Stimulated activated CD8-positive, alpha-beta memory T cell treated with anti-CD3 and anti-CD28 coated beads, Interleukin-4, amount 100 ng/mL, for 4 hours (primary cell): ENCODE results near the gene RIMBP2.
"Not testable (repeated sequence)": the region's sequence is repeated elsewhere in the genome, so short reads cannot be mapped to it uniquely, and the experiment has no call there.

ENCODE experiments used
- DNase-seq, 2 donors: peaks; one replicate each; pipeline ENCODE4 v3.0.0-alpha.2; 2020; ENCODE audit warnings: low read depth in 2 of 2, low spot score in 1 of 2

The RIMBP2 gene

DNA sequence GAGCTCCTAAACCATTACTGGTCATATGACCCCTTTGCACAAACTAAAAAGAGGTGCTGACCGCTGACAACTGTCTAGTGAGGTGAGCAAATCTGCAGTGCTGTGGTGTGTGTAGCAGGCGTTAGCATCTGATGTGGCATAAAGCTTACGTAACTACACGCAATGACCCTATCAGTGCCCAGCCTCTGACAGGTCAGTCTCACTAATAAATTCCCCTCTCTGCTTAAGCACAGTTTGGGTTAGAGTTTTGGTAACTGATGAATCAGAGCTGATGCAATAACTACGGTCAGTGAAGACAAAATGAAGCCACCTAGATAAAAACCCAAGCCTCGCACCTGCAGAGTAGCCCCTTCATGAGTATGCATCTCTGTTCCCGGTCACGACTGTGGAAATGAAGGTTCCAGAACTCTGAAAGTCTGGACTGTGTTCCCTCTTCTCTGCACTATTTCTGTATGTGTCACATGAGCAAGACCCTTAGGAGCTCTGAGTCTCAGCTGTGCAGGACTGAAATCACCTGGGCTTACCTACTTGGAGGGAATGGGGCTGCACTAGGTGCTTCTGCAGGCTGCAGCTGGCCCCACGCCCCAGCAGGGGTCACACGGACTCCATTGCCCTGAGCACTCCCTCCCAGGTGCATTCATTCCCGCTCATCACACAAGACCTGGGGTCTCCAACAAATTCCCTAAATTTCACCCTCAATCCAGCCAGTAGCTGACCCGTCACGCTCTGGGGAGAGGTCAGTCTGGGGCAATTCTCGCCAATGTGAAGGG, 54.4 kb downstream of the RIMBP2 start:
- DNase-seq, result no peak

DNA sequence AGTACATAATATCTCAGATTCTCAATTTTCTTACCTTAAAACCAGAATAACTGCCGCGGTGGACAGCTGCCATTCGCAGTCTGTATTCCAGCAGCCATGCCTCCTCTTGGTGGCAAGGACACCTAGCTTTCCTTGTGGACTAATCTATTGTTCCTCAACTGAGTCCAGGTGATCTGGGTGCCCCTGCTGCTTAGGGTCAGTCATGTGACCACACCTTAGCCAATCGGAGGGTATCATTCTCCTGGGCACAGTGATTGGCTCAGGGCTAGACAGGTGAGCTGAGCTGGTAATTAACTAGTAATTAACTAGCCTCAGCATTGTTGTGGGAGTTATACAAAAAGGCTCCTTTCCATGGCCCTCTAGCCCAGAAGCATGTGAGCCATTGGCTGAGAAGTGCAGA, 55.0 kb downstream of the RIMBP2 start:
- no peak for DNase-seq

DNA sequence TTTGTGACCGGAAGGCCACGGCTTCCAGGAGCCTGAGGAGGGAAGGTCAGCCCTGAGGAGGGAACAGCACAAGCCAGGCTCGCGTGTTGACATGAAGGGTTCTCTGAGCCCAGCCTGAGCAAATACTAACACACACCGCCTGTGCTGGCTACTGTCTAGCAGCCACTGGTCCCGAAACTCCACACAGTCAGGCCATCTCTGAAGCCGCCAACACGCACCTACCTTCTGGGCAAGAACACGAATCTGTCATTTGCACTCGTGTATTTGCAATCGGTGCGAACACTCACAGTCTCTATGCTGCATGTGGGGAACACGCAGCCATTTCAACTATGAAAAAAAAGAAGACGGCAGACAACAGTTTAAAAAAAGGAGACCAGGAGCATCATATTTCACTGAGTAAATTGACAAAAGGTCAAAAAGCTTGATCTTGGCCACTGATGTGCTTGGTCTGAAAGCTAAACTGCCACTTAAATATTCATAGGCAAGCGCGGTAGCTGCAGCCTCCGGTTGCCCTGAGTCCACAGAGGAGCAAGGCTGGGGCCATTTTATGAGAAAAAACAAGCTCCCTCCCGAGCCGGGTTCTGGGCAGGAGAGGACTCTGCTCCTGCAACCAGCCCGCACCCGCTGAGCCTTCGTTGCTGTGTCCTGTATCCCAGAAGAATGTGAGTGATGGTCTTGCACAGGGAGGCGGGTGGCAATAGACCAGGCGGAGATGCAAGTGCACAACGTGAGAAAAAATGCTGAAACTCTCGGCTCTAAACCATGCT, 57.8 kb downstream of the RIMBP2 start:
- DNase-seq, result no peak

DNA sequence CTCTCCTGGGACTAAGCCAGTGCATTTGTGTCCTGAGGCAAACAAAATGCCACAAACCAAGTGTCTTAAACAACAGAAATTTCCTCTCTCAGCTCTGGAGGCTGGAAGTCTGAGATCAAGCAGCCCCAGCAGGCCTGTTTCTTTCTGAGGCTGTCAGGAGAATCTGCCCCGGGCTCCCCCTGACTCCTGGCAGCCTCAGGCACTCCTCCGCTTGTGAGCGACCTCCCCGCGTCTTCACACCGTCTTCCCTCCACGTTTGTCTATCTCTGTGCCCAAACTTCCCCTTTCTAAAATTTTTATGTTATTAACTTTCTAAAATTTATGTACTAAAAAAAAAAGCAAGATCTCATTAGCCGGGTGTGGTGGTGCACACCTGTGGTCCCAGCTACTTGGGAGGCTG, 59.7 kb downstream of the RIMBP2 start:
- no peak for DNase-seq

DNA sequence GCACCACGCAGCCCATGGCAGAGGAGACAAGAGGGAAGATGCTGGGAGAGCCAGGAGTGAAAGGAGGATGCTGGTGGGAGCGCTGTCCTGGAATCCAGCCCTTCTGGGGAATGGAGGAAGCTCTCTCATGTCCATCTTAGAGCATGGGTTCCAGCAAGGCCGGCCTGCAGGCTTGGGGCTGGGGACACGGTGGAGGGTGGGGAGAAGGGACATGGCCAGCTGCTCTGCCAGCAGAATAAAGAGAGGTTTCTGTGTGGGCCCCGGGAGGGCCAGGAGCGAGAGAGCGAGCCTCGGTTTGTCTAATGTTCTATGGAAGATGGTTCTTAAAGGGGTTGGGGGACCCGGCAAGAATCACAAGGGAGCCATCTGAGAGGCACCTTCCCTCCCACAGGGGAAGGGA, 60.2 kb downstream of the RIMBP2 start:
- DNase-seq, result no peak

DNA sequence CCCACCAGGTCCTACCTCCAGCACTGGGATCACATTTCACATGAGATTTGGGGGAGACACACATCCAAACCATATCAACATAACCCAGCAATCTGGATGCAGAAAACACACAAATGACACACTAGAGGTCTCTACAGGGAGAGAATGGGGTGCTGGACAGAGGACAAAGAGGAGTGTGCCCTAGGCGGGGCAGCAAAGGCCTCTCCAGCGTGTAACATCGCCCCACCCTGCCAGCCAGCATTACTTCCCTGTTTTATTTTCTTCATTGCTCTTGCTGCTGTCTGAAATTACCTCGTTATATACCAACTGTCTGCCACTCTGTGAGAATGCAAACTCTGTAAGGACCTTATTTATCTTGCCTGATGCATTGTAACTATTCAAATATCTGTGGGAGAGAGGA, 61.1 kb downstream of the RIMBP2 start:
- DNase-seq, result no peak

DNA sequence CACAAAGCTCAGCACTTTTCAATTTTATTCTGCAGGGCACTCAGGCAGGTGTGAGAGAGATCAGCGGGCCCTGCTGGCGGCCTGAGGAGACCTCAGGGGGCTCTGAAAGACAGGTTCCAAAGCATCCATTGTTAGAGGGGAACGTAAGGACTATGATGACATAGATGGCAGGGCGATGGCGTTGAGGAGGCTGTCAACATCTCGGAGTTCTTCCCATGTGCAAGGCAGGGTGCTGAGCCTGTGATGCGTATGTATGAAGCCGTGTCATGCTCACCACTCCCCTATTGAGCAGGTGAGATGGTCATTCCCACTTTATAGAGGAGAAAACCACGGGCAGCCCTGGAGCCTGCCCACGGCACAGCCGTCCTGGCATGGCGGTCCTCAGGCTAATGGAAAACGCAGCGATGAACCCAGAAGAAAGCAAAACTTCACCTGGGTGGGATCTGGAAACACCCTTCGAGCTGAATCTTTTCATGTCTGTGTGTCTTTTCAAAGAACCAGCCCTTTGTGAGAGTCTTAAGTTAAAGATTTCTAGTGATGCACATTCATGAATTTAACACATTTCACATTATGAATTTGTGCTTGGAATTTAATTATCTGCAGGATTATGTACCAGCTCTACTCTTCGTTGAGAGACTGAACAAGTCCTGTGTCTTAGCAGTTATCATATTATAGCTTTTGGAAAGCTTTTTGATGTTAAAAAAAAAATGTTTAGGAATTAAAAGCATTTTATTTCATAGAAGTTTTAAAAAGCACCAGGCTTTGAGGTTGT, 64.7 kb downstream of the RIMBP2 start:
- DNase-seq, result no peak

DNA sequence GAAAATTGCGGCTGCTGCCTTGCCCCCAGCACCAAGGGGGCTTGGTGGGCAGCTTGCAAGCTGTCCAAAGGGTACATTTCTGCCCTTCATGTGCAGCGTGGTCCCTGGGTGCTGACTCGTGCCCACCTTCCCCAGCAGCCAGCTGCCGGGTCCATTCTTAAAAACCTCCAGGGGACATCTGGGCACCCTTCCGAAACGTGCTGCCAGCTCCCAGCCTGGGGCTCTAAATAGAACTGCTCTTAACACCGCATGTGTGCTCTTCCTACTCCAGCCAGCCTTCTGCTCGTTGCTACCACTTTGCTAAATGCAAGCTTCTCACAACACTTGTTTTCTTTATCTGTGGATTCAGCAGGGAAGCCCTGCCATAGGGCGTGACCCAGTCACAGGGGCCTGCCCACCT, 66.0 kb downstream of the RIMBP2 start:
- DNase-seq, result no peak

DNA sequence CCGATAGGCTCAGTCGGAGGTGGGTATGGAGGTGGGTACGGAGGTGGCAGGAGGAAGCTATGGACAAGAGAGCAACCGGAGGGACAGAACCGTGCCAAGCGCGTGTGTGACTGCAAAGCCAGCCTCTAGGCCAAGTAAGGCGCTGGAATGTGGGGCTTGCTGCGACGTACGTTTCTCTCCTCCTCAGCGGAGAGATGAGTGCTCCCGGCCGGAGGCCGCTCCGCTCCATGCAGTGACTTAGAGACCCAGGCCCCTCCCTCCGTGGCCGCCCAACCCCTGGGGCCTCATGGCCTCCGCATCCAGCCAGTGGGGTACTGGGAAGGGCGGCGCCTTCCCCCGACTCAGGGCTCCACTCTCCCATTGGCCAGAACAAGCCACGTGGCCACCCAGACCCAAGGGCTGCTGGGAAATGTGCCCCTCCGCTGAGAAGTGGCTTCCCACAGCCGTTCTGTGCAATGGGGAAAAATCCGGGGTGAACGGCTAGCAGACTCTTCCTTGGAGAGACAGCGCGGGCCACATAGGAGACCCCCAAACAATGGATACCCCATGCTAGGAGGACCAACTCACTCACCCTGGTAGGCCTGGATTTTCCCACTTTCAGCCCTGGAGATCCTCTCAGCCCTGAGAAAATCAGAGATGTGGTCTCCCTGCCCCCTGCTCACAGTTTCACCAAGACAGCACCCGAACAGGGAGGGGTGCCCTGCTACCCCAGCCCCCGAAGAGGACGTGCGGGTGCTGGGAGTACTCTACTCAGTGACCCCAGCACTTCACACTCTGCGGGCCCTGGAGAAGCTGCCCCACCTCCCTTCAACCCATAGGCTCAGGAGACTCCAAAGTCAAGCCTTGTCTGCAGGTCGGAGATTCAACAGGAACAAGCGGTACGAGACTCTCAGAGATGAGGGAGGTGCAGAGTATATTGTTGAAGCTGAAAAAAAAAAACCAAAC, 66.7 kb downstream of the RIMBP2 start:
- DNase-seq, result no peak

DNA sequence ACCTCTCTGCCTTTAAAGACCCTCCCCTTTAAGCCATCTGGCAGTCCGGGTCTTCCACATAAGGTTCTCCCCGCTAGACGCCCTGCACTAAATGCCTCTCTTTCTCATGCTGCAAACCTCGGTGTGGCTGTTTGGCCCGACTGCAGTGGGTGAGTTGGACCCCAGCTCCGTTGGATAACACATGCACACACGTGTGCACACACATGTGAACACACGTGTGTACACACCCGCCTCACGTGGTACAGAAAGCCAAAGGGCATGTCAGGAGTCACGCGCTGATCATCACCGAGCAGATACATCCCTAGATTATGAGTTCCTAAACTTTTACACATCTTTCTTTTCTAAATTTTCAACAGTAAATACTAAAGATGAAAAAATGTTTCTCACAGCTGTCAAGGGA, 68.3 kb downstream of the RIMBP2 start:
- DNase-seq, result no peak

DNA sequence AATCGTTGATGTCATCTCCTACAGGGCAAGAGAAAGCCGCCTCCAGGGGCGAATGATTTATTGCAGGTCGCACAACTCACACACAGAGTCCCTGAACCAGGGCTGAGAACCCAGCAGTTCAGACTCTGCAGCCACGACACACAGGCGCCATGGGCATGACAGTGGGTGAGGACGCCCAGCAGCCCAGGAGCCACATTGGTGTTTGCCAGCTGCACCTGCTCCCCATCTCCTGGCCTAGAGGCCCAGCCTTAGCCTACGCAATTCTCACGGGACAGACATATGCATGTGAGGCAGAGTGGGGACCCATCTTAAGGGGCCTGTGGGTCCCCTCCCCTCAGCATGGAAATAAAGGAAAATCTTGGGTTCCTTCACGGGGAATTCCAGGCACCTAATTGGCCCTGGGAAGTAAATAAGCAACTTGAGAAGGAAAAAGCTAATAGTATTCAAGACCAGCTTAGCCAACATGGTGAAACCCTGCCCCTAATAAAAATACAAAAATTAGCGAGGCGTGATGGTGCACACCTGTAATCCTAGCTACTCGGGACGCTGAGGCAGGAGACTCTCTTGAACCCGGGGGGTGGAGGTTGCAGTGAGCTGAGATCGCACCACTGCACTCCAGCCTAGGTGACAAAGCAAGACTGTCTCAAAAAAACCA, 69.3 kb downstream of the RIMBP2 start:
- no peak for DNase-seq

DNA sequence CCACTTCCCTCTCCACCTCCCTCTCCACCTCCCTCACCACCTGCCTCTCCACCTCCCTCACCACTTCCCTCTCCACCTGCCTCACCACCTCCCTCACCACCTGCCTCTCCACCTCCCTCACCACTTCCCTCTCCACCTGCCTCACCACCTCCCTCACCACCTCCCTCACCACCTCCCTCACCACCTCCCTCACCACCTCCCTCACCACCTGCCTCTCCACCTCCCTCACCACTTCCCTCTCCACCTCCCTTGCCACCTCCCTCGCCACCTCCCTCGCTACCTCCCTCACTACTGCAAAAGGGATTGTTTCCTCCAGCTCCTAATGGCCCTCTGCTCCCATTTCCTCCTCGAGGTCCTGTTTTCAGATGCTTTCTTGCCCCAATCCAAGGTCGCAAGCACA, 69.9 kb downstream of the RIMBP2 start:
- not testable (repeated sequence) for DNase-seq

DNA sequence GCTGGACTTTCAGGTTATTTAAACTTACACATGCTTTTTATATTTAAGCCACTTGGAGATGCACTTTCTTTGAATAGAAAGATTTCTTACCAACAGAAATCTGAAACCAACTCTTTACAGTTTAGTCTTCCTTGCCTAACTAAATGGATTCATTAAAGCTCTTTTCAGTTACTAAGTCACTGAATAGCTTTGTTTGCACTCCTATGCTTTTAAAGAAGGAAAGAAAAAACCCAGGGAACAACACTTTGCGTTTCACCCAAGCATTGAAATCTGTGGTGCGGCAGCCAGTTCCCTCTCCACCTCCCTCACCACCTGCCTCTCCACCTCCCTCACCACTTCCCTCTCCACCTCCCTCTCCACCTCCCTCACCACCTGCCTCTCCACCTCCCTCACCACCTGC, 70.3 kb downstream of the RIMBP2 start:
- DNase-seq, result no peak

DNA sequence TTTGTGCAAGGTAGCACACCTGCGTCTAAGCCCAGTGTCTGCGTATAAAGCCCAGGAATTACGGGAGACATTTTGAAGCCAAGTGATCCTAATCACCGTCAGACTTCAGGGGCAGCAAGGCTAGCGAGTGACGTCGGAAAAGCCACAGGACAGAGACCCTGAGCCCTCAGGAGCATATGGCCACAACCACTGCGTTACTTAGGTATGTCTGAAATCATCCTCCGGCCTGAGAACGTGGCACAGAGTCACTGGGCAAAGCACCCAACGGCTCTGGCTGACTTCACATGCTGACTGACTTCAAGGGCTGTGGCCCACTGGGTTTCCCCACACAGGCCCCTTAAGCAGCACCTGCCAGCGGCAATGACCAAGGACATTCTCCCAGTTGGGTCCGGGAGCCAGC, 71.5 kb downstream of the RIMBP2 start:
- DNase-seq, result no peak

DNA sequence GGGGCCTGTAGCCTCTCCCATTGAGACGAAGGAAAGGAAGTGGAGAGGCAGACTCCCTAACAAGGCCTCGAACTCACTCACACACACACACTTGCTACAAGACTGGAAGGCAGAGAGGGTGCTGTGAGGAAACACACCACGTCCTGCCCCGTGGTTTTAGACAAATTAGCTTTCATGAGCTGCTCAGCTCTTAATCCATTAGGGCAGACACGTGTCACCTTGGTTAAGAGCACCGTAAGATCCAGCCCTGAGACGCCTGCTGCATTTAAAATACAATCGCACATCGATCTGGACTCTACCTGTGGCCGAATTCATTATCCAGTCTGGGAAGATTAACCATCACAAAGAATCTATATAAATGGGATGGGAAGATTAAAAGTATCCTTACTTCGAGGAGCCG, 72.0 kb downstream of the RIMBP2 start:
- no peak for DNase-seq

DNA sequence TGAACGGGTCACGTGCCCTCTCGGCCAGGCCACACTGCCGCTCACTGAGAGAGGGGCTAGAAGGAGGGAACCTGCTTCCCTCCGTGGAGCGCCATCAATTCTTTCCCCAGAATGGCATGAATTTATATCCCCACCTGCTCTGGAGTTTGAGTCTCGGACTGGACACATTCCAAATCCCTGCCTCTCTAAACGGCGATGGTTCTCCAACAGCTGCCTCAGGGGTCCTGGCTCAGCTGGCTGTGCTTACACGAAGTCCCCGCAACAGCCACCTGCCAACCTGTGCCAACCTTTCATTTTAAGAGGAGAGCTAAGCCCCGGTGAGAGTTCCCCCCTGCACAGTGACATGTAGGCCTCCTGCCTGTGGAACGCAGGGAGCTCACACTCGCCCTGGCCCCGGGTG, 73.2 kb downstream of the RIMBP2 start:
- no peak for DNase-seq

DNA sequence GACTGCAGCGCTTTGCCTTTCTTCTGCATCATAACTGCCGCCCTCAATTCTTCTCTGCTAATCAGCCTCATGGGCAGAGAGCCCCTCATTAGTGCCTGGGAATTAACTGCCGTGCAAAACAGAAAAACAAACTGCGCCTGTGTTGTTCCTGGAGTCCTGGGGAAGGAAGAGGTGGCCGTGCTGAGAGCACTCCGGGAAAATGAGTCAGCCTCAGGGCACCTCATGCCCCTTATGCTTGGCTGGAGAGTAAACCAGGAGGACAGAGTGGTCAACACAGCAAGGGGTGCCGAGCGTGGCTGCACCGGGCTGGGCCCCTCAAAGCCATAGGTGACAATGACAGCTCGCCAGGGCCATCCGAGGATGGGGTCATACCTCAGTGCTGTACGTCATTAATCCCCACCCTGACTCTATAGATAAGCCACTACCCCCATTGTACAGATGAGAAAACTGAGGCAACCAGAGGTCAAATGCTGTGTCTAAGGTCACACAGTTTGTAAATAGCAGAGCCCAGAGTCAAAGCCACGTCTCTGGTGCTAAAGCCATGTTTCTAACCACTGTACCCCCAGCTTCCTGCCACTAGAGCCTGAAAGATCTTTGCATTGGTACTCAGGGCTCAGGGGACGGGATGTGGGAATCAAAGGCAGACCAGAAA, 74.4 kb downstream of the RIMBP2 start:
- DNase-seq, result no peak

DNA sequence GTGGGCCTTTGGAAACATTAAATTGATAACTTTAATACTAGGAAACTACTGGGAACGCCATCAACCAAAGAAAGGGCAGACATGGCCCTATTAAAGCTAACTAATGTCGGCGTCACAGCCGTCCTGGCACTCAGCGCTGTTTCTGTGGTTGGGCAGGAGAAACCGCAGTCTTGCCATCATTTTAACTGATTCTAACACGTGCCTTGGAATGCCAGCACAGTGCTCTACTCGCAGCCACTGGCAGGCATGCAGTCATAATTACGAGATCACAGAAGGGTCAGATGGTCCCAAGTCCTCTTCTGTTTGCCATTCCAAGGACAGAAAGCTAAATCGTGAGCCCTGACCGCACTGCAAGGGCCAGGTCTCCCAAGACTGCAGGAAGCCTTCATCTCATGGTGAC, 75.2 kb downstream of the RIMBP2 start:
- no peak for DNase-seq

DNA sequence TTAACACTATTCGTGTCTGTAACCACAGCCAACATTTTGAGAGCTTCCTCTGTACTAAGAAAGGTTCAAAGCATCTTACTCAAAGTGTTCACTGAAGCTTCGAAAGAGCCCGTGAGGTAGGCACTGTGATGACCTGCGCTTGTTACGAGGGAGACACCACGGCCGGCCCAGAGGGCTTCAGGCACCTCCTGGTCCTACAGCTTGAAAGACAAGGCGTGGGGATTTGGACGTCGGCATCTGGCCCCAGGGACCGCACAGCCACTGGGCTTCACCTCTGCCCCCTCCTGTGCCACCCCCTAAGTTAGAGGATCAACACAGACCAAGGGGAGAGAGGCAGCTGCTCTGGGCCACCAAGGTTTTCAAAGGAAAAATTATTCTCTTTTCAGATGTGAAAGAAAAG, 75.6 kb downstream of the RIMBP2 start:
- no peak for DNase-seq
